DLD1 (cell line): Measurements from ENCODE around the gene NLK.
"Not testable (repeated sequence)": the region's sequence is repeated elsewhere in the genome, so short reads cannot be mapped to it uniquely, and the experiment has no call there.

ENCODE experiments used
- in situ Hi-C: cut with HindIII; loops from 2 replicates; pipeline ENCODE4 v1.10.0; 2017; ENCODE audit warnings: low sequenced_read_pairs

Gene NLK

DNA sequence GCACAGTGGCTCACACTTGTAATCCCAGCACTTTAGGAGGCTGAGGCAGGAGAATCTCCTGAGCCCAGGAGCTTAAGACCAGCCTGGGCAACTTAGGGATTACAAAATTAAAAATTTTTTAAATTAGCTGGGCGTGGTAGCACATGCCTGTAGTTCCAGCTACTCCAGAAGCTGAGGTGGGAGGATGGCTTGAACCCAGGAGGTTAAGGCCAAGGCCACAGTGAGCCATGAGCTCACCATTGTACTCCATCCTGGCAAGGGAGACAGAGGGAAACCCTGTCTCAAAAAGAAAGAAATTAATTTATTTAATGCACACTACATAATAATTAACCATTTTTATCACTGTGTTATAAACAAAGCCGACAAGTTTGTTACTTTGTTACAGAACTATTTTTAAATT, 145.5 kb downstream of the NLK start:
- in situ Hi-C loops: no loop called here

DNA sequence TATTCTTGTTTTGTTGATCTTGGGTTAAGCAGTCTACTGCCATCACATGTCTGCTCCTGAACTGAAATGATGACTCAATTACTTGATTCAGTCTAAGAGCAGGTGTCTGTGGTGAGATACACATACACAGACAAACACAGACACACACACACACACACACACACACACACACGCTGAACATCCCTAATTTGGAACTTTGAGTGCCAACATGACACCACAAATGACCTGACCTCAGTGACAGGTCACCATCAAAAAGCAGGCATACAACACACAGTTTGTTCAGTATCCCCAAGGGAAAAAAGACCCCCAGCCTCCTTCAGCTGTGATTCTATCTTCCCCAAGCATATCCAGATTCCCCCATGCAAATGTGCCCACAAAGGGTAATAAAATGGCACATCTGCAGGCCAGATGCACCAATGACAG, 146.4 kb downstream of the NLK start:
- in situ Hi-C loops: no loop called here

DNA sequence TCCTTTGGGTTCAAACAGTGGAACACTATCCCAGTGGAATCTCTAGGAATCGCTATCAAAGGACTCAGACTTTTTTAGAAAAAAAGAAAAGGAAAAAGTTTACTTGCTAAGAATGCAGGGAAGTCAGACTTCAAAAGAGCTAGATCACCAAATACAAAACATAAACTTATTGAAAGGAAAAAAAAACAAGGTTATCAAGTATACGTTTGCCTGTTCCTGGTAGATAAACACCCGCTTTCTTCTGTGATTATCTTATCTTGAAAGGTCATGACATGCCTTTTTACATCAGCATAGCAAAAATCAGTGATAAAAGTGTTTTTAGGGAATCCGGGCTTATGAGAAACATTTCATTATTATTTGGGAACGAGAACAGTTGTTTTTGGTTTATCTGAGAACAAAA, 147.2 kb downstream of the NLK start:
- in situ Hi-C loops: no loop called here

DNA sequence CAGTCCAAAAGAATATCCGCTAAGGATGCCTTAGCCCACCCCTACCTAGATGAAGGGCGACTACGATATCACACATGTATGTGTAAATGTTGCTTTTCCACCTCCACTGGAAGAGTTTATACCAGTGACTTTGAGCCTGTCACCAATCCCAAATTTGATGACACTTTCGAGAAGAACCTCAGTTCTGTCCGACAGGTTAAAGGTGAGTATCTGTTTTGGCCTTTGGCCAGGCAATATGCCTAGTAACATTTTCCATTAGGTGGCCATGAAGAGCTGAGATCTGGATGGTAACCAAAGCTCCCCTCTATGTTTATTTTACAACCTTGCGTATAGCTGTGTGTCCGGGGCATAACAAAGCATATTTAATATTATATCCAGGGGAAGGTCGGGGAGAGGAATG, 148.5 kb downstream of the NLK start:
- in situ Hi-C loops: no loop called here

DNA sequence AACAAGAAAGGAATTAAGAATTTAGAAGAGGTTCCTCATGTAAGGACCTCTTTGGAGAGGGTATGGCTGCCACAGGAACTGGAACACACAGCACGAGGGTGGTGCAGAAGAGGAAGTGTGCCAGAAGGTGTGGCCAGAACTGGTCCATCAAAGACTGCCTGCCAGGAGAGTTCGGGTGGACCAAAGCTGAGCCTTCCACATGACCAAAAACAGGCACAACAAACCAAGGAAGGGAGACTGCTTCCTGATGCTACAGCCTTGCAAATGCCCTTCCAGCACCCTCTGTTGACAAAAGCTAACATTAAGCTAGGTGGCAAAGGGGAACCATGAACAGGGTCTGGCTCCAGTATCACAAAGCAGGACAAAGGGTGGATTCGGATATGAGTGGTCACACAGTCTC, 150.8 kb downstream of the NLK start:
- in situ Hi-C loops: no loop called here

DNA sequence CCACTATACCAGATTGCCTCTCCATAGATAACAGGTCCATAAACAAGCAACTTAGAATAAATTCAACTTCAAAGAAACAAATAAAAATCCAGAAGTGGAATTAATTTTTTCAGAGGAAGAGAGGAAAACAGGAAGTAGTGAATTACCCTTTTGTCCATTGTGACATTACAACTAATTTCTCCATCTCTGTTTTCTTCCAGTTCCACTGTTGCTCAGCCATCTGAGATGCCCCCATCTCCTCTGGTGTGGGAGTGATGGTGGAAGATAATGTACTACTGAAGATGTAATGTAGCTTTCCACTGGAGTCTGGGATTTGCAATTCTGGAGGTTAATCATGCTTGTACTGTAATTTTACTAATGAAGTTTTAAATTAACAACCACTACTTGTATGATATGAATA, 151.9 kb downstream of the NLK start:
- in situ Hi-C loops: no loop called here

DNA sequence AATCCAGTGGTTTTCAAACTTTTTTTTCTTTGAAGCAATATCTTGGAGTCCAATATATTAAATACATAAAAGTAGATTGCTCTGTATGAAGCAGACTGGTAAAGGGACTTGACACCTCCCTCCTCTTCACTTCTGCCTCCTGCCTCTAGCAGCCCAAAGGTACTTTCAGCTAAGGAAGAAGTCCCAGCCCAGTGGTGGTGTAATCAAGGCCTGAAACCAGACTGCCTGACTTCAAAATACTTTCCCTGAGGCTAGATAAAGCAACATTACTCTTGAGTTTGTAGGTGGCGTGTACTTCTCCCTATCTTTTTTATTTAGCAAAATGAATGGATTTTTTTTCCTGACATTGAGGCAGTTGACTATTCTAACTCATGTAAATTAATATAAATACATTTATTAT, 154.2 kb downstream of the NLK start:
- in situ Hi-C loops: no loop called here

DNA sequence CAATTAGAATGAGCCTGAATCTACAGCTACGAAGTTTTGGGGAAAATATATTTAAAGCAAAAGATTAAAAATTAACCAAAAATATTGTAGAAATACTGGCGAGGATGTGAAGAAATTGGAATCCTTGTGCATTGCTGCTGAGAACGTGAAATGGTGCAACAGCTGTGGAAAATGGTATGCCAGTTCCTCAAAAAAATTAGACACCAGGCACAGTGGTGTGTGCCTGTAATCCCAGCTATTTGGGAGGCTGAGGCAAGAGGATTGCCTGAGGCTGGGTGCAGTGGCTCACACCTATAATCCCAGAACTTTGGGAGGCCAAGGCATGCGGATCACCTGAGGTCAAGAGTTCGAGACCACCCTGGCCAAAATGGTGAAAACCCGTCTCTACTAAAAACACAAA, 156.6 kb downstream of the NLK start:
- in situ Hi-C loops: no loop called here

DNA sequence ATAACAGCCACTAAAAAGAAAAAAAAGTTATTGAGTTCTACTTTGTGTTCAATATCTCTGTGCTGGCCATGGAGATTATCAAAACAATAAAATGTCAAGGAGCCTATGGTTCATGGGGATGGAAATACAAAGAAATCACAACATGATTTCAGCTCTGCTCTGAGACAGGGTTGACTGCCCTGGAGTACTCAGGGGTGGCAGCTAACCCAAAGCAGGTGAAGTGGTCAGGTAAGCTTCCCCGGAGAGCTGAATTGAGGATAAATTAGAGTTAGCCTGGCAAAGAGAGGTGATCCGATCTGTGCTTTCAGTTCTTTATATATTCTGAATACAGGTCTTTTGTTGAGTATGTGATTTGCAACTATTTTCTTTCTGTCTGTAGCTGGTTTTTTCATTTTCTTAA, 157.3 kb downstream of the NLK start:
- in situ Hi-C loops: no loop called here

DNA sequence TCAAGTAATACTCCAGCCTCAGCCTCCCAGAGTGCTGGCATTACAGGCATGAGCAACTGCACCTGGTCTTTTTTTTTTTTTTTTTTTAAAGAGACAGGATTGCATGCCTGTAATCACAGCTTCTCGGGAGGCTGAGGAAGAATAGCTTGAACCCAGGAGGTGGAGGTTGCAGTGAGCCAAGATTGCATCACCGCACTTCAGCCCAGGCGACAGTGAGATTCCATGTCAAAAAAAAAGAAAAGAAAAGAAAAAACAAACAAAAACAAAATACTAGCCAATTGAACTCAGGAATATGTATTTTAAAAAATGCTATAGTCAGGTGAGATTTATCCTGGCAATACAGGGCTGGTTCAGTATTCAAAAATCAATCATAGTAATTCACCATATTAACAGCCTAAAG, 158.8 kb downstream of the NLK start:
- in situ Hi-C loops: no loop called here

DNA sequence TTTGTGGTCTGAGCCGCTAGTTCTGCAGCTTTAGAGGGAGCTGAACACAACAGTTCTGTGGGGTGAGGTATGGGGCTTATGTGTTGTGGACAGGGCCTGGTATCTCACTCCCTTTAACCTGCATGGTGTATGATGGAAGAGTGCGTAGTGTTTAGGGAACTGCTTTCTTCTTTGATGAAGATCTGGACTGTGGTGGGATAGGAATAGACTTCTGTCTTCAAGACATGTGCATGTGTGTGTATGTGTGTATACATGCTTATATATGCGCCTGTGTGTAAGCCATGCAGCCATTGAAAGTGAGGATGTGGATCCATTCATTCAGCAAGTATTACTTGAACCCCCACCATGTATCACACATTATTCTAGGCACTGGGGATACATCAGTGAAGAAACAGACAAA, 161.8 kb downstream of the NLK start:
- in situ Hi-C loops: no loop called here

DNA sequence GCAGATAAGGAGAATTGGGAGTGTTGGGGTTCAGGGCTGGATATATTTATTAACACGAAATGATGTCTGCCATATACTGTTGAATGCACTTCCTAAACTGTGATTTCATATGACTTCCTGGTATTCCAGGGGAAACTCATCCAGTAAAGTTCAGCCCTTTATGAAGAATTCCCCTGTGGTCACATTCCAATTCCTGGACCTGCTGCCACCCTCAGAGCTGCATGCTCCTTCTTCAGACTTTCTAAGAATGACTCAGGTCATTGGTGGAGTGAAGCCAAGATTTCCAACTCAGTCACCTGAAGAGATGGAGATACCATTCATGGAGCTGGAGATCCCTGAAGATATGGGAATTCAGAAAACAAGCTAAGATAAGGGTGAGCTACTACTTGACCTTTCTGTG, 162.3 kb downstream of the NLK start:
- in situ Hi-C loops: no loop called here

DNA sequence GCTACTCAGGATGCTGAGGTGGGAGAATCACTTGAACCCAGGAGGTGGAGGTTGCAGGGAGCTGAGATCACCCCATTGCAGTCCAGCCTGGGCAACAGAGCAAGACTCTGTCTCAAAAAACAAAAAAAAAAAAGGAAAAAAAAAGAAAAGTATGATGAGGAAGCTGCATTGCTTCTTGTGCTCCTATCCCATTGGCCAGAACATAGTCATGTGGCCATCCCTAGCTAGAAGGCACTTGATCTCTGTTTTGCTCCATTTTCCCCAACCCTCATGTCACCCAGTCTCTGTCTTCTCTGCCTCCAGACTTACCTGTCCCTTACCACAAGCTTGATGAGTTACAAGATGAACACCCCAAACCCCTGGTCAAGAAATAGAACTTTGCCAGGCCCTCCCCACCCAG, 163.8 kb downstream of the NLK start:
- in situ Hi-C loops: no loop called here

DNA sequence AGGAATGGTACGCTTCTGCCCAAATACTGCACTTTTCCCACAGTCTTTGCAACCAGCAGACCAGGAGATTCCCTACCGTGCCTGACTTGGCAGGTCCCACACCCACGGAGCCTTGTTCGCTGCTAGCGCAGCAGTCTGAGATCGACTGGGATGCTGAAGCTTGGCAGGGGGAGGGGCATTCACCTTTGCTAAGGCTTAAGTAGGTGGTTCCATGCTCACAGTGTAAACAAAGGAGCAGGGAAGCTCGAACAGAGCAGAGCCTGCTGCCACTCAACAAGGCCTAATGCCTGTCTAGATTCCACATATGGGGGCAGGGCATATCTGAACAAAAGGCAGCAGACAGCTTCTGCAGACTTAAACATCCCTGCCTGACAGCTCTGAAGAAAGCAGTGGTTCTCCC, 169.3 kb downstream of the NLK start:
- in situ Hi-C loops: no loop called here

DNA sequence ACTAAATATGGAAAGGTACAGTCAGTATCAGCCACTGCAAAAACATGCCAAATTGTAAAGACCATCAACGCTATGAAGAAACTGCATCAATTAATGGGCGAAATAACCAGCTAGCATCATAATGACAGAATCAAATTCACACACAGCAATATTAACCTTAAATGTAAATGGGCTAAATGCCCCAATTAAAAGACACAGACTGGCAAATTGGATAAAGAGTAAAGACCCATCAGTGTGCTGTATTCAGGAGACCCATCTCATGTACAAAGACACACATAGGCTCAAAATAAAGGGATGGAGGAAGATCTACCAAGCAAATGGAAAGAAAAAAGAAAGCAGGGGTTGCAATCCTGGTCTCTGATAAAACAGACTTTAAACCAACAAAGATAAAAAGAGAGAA, 171.1 kb downstream of the NLK start:
- in situ Hi-C loops: not testable (repeated sequence)

DNA sequence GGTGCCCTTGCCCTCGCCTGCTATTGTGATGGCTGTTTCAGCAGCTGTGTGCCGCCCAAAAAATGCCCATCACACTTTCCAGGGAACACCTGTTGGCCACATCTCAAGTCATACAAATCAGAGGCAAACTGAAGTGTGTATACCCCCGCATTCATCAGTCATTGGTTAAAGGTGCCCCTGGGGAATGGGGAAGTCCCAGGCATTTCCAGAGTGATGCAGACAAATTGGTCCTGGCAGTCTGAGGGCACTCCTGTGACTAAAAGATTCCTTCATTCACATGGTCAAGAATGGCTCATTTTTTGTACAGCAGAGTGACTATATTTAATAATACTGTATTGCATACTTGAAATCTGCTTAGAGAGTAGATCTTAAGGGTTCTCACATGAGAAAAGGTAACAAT, 173.6 kb downstream of the NLK start:
- in situ Hi-C loops: no loop called here

DNA sequence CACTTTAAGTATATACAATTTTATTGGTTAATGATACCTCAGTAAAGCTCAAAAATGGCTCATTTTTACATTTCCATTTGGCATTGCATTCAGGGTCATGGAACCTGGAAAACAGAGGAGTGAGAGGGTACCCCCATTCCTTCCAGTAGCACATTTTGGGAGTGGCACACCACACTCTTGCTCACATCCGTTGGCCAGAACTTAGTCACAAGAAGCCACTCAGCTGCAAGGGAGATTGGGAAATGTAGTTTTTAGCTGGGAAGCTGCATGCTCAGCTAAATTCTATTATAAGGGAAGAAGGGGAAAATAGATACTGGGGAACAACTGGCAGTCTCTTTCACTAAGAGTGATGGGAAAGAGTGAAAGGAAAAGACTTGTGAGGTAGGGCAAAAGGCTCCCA, 174.1 kb downstream of the NLK start:
- in situ Hi-C loops: no loop called here

DNA sequence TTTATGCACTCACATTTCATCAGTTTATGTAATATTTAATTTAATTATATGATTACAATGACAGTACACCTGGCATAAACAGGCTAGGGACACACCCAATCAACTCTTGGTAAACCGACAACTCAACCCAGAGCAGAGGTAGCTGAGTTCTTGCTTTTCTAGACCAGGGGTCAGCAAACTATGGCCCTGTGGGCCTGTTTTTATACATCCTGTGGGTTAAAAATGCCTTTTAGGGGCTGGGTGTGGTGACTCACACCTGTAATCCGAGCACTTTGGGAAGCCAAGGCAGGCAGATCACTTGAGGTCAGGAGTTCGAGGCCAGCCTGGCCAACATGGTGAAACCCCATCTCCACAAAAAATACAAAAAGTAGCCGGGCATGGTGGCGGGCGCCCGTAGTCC, 177.3 kb downstream of the NLK start:
- in situ Hi-C loops: no loop called here

DNA sequence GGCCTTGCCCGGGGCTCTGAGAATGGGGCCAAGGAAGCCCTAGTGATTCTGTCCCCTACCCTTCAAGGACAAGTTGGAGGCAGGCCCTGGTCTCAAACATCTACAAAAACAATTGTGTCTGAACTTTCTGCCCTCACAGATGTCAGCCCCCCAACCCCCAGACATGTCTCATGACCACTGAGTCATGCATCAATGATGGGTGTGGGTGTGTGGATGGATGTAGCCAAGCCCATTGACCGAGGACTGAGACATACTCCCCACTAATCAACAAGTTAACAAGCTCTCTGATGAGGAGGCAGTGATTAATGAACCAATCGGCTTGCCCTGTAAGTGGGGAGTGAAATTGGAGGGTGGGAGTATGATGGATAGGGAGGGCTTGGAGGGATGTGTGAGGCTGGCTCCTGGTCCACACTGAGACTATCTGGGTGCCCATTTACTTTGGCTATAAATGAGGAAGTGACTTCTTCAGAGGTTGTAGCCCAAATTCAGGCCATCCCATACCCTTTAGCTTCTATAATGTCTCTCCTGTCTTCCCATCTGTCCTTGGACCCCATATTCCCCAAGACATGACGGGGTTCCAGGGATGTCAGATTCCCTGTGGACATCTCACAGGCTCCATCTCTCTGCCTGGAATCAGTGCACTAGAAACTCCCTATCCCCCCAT, 179.4 kb downstream of the NLK start:
- in situ Hi-C loops: no loop called here

DNA sequence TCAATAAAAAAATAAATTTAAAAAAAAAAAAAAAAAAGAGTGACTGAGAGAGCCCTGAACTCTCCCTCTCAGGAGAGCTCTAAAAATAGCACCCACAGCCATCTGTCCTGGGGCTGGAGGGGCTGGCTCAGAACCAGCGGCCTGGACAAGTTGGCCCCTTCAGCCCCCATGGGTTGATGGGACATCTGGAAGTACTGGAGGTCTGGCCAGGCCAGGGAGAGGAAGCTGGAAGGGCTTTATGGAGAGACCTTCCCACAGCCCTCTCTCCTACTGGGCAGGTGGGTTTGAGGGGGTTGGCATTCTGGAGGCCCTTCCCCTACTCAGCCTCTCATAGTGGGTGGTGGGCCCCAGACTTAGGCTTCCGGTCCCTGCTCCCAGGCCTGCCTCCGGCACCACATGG, 182.8 kb downstream of the NLK start:
- in situ Hi-C loops: no loop called here

DNA sequence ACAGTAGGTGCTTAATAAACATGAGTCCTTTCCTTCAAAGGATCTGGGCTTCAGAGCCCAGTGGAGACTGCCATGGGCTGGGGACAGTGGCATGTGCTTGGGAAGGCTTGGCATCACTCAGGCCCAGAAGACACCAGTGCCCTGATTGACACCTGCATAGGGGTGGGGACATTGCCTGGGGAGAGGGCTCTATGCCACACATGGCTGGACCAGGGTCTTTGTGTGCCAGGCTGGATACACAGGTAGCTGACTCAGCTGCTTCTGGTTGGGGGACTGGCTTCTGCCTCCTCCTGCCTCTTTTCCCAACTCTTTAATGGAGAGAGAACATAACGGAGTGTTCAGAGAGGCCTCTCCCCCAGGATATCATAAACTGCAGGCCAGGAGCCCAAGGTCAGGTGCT, 183.4 kb downstream of the NLK start:
- in situ Hi-C loops: no loop called here

DNA sequence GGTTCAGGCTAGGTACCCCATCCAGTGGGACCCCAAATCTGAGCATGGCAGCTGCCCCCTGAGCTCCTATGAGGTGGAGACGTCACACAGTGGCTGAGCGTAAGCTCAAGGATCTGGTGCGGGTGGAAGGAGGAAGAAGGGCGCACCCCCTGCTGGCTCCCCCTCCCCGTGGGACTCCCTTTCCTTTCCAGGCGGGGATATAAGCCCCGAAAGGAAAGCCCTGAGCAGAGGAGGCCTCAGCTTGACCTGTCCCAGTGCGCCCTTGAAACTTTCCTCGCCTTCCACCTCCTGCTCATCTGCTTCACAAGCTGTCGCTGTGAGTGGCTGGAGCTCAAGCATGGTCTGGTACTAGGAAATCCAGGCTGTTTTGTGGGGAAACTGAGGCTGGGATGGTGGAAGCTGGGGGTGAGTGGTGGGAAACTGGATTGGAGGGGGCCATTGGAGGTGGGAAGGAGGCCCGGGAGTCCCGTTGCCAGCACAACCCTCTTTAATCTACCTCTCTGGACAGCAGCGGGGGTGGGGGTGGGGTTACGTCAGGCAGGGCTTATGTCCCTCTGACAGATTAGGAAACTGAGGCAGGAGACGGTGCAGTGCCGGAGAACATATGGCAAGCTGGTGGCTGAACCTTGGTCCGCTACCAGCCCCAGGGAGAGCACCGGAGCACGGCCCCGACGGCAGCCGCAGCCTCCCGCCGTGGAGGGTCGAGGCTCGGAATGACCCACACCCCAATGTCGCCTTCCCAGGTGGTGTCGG, 184.3 kb downstream of the NLK start:
- in situ Hi-C loops: no loop called here
